Measurements from ENCODE around the gene EFCAB7. TPM values are rescaled to one million over a fixed set of nuclear protein-coding genes. Genes with fewer than 3 reads are reported as not detected.
A peak's percentile ranks its signal among the peaks of the same experiment; 100 is the strongest.

Gene EFCAB7
- polyA plus RNA-seq, 4 donors, result 1.1 to 8.5 (median 2.2) TPM

DNA sequence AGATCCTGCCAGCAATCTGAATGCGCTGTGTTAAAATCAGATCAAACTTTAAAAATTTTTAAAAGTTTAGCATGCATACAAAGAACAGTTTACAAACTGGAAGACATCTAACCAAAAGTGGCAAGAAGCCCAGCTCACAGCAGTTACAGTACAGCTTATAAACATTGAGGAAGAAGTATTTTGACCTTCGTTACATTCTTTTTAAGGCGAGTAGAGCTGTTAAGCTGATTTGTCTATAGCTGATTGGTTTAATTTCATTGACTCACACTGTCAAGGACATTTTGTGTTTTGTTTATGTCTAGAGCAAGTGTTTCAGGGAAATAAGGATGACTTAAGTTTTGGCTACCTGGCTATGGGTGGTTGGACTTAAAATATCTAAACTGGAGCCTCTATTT lies 66.8 kb downstream of the EFCAB7 start:
- Histone ChIP-seq H3K36me3 (ENCODE audit: control insufficient read depth in 3 of 3, insufficient read depth in 2 of 3, low read depth in 1 of 3, low read length in 3 of 3) (no peaks in the 10 kb centered on the region), H3K4me1 (ENCODE audit: control insufficient read depth in 3 of 3, insufficient read depth in 2 of 3, low read depth in 1 of 3, low read length in 2 of 3) (peaks cover 0 to 12% (median 7%) of the 10 kb centered on the region in 3 donors), H3K27ac (ENCODE audit: low read depth in 1 of 3, low read length in 2 of 3) (peak overlapping the region in 1 of 3 donors; percentile 8), H3K4me3 (ENCODE audit: low read depth in 1 of 3, low read length in 3 of 3) (no peak overlapping the region), H3K9me3 (ENCODE audit: control insufficient read depth in 2 of 2, insufficient read depth in 1 of 2, low read depth in 1 of 2, low read length in 1 of 2) (no peaks in the 10 kb centered on the region), H3K27me3 (ENCODE audit: control insufficient read depth in 3 of 3, insufficient read depth in 3 of 3, low read length in 3 of 3) (no peaks in the 10 kb centered on the region)
- FAIRE-seq (no peak), DNase-seq (peak; percentile 31 to 66)
- WGBS, 3 donors, result 42 to 52% (median 48%) methylated on average over 3 of the region's 3 CpGs

GRCh38 chr1:63592536-63593302 lies 69.4 kb downstream of the EFCAB7 start:
- DNase-seq (peak in 1 of 2 donors; percentile 86), FAIRE-seq (no peak)
- H3K27me3 ChIP-seq (ENCODE audit: control insufficient read depth in 3 of 3, insufficient read depth in 3 of 3, low read length in 3 of 3), result no peaks in the 10 kb centered on the region
- 12 to 28% (median 22%) methylated on average over 18 of the region's 18 CpGs for WGBS, 3 donors
- peak overlapping the region; percentile 84 to 91 (median 85) for H3K4me3 ChIP-seq (ENCODE audit: low read depth in 1 of 3, low read length in 3 of 3)
- H3K9me3 ChIP-seq (ENCODE audit: control insufficient read depth in 2 of 2, insufficient read depth in 1 of 2, low read depth in 1 of 2, low read length in 1 of 2), result no peaks in the 10 kb centered on the region
- H3K4me1 ChIP-seq (ENCODE audit: control insufficient read depth in 3 of 3, insufficient read depth in 2 of 3, low read depth in 1 of 3, low read length in 2 of 3), result peaks cover 0 to 12% (median 9%) of the 10 kb centered on the region in 3 donors
- peak overlapping the region; percentile 88 to 95 (median 93) for H3K27ac ChIP-seq (ENCODE audit: low read depth in 1 of 3, low read length in 2 of 3)
- H3K36me3 ChIP-seq (ENCODE audit: control insufficient read depth in 3 of 3, insufficient read depth in 2 of 3, low read depth in 1 of 3, low read length in 3 of 3), result no peaks in the 10 kb centered on the region

DNA sequence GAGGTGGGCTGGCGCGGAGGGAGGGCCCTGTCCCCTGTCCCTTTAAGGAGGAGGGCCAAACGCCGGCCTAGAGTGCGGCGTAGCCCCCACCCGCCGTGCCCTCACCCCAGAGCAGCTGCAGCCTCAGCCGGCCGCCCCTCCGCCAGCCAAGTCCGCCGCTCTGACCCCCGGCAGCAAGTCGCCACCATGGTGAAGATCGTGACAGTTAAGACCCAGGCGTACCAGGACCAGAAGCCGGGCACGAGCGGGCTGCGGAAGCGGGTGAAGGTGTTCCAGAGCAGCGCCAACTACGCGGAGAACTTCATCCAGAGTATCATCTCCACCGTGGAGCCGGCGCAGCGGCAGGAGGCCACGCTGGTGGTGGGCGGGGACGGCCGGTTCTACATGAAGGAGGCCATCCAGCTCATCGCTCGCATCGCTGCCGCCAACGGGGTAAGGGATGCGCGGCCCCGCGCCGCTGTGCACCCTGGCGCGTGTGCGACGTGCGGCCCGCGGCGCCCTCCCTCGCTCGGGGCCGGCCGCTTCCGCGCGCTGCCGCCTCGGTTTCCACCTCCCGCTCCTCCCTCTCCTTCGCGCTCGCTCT lies 70.1 kb downstream of the EFCAB7 start, which contains the start of gene PGM1:
TSS of gene PGM1 (plus strand) at position 109 of the 583 bp plus-strand sequence. CDS start at position 187, 78 bp downstream.
- DNase-seq, result peak; percentile 67 to 90
- 0 to 1% (median 0%) methylated on average over 41 to 64 of the region's 64 CpGs for WGBS, 3 donors
- peak within 1 kb of the TSS; percentile 88 to 95 (median 93) for H3K27ac ChIP-seq (ENCODE audit: low read depth in 1 of 3, low read length in 2 of 3)
- peak within 1 kb of the TSS; percentile 84 to 91 (median 85) for H3K4me3 ChIP-seq (ENCODE audit: low read depth in 1 of 3, low read length in 3 of 3)
- no peaks in the 10 kb centered on the region for H3K9me3 ChIP-seq (ENCODE audit: control insufficient read depth in 2 of 2, insufficient read depth in 1 of 2, low read depth in 1 of 2, low read length in 1 of 2)
- no peaks in the 10 kb centered on the region for H3K36me3 ChIP-seq (ENCODE audit: control insufficient read depth in 3 of 3, insufficient read depth in 2 of 3, low read depth in 1 of 3, low read length in 3 of 3)
- H3K27me3 ChIP-seq (ENCODE audit: control insufficient read depth in 3 of 3, insufficient read depth in 3 of 3, low read length in 3 of 3), result no peaks in the 10 kb centered on the region
- no peak for FAIRE-seq
- H3K4me1 ChIP-seq (ENCODE audit: control insufficient read depth in 3 of 3, insufficient read depth in 2 of 3, low read depth in 1 of 3, low read length in 2 of 3), result peaks cover 0 to 12% (median 9%) of the 10 kb centered on the region in 3 donors

DNA sequence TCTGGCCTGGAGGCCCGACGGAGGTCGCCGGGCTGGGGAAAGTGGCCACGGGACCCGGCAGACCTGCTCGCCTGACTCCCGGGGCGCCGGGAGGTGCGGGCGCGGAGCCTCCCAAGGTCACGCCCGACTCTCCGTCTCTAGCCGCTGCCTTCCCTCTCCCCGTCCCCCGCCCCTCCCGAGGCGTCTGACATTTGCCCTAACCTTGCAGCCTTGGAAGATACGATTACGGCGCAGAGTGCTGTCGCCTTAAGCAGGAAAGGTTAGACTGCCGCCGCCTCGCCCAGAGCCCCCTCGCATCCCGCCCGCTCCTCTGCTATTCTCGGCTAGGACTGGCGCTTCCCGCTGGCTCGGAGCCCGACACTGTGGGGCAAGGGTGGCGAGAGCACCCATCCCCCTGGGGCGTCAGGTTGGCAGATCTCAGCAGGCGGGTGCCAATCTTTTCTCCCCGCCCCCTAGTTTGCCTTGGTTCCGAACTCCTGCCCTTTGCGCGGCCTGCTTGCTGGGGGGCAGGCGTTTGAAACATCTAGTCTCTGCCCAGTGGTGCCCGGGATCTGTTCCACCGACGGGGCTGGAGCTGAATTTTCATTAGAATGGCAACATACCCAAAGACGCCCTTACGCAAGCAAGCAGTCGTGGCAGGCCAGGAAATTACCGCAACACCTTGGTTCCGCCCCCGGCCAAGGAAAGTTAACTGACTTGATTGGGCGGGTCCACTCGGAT lies 70.7 kb downstream of the EFCAB7 start:
- WGBS, 3 donors, result 1 to 5% (median 1%) methylated on average over 42 to 55 of the region's 55 CpGs
- FAIRE-seq, result no peak
- Histone ChIP-seq H3K4me1 (ENCODE audit: control insufficient read depth in 3 of 3, insufficient read depth in 2 of 3, low read depth in 1 of 3, low read length in 2 of 3) (peaks cover 0 to 12% (median 9%) of the 10 kb centered on the region in 3 donors), H3K27me3 (ENCODE audit: control insufficient read depth in 3 of 3, insufficient read depth in 3 of 3, low read length in 3 of 3) (no peaks in the 10 kb centered on the region), H3K36me3 (ENCODE audit: control insufficient read depth in 3 of 3, insufficient read depth in 2 of 3, low read depth in 1 of 3, low read length in 3 of 3) (no peaks in the 10 kb centered on the region), H3K4me3 (ENCODE audit: low read depth in 1 of 3, low read length in 3 of 3) (peak overlapping the region; percentile 84 to 91 (median 85)), H3K27ac (ENCODE audit: low read depth in 1 of 3, low read length in 2 of 3) (peak overlapping the region; percentile 88 to 95 (median 93)), H3K9me3 (ENCODE audit: control insufficient read depth in 2 of 2, insufficient read depth in 1 of 2, low read depth in 1 of 2, low read length in 1 of 2) (no peaks in the 10 kb centered on the region)
- peak; percentile 84 for DNase-seq

DNA sequence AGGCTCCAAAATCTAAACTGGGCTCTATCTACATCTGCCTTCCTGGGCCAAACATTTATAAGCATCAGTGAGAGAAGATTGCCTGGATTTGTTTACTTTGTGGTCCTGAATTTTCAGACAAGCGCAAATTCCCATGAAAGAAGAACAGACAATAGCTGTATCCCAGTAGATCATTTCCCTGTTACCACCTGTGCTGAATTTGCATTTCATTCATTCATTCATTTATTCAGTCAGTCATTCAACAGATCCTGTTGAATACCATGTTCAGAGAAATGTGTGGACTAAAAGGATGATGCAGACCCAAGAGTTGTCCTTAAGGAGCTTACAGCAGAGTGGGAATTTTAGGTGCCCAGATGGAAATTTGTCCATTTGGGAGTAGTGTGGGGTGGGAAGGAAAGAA lies 72.1 kb downstream of the EFCAB7 start:
- no peak overlapping the region for H3K27ac ChIP-seq (ENCODE audit: low read depth in 1 of 3, low read length in 2 of 3)
- FAIRE-seq (no peak), DNase-seq (no peak)
- no peaks in the 10 kb centered on the region for H3K36me3 ChIP-seq (ENCODE audit: control insufficient read depth in 3 of 3, insufficient read depth in 2 of 3, low read depth in 1 of 3, low read length in 3 of 3)
- peaks cover 0 to 8% (median 5%) of the 10 kb centered on the region in 3 donors for H3K4me1 ChIP-seq (ENCODE audit: control insufficient read depth in 3 of 3, insufficient read depth in 2 of 3, low read depth in 1 of 3, low read length in 2 of 3)
- H3K9me3 ChIP-seq (ENCODE audit: control insufficient read depth in 2 of 2, insufficient read depth in 1 of 2, low read depth in 1 of 2, low read length in 1 of 2), result no peaks in the 10 kb centered on the region
- H3K4me3 ChIP-seq (ENCODE audit: low read depth in 1 of 3, low read length in 3 of 3), result no peak overlapping the region
- WGBS, 3 donors, result 88 to 97% (median 97%) methylated on average over 1 of the region's 1 CpG
- H3K27me3 ChIP-seq (ENCODE audit: control insufficient read depth in 3 of 3, insufficient read depth in 3 of 3, low read length in 3 of 3), result no peaks in the 10 kb centered on the region

DNA sequence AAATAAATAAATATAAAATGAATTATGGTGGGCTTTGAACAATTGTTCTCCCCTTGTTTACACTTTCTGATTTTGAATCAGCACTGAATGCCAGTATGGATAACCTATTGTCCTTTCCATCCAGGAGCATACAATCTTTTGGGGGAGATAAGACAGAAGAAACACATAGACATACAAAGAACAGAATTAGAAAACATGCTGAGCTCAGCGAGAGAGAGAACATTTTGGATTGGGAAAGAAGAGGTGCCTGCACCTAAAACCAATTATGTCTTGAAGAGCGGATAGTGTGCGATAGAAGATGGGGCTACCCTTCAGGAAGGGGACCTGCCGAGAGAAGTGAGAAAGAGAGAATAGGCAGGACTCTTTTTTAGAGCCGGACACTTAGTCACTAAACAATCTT lies 76.5 kb downstream of the EFCAB7 start:
- Histone ChIP-seq H3K4me1 (ENCODE audit: control insufficient read depth in 3 of 3, insufficient read depth in 2 of 3, low read depth in 1 of 3, low read length in 2 of 3) (peaks cover 0 to 2% (median 0%) of the 10 kb centered on the region in 3 donors), H3K9me3 (ENCODE audit: control insufficient read depth in 2 of 2, insufficient read depth in 1 of 2, low read depth in 1 of 2, low read length in 1 of 2) (no peaks in the 10 kb centered on the region), H3K27me3 (ENCODE audit: control insufficient read depth in 3 of 3, insufficient read depth in 3 of 3, low read length in 3 of 3) (no peaks in the 10 kb centered on the region), H3K27ac (ENCODE audit: low read depth in 1 of 3, low read length in 2 of 3) (no peak overlapping the region), H3K4me3 (ENCODE audit: low read depth in 1 of 3, low read length in 3 of 3) (no peak overlapping the region), H3K36me3 (ENCODE audit: control insufficient read depth in 3 of 3, insufficient read depth in 2 of 3, low read depth in 1 of 3, low read length in 3 of 3) (peaks cover 0 to 3% (median 0%) of the 10 kb centered on the region in 3 donors)
- DNase-seq (no peak), FAIRE-seq (no peak)
- WGBS, 3 donors, result 95 to 98% (median 95%) methylated on average over 5 of the region's 5 CpGs

DNA sequence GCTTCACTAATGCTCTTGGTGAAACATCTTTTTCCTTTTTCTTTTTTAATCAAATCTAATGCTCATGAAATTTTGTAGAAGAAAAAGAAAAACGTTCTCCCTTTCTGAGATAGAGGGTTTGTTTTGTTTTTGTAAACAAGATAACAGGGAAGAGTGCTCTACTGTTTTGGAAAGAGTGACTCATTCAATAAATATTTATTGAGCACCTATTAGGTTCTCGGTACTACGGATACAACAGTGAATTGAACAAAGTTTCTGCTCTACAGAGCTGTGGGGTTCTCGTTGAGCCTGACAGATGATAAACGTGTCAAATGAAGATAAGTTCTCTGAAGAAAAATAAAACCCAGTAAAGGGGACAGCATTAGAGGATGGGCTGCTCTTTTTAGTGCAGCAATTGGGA lies 76.9 kb downstream of the EFCAB7 start:
- peaks cover 0 to 3% (median 0%) of the 10 kb centered on the region in 3 donors for H3K36me3 ChIP-seq (ENCODE audit: control insufficient read depth in 3 of 3, insufficient read depth in 2 of 3, low read depth in 1 of 3, low read length in 3 of 3)
- DNase-seq (no peak), FAIRE-seq (no peak)
- no peak overlapping the region for H3K4me3 ChIP-seq (ENCODE audit: low read depth in 1 of 3, low read length in 3 of 3)
- no peaks in the 10 kb centered on the region for H3K9me3 ChIP-seq (ENCODE audit: control insufficient read depth in 2 of 2, insufficient read depth in 1 of 2, low read depth in 1 of 2, low read length in 1 of 2)
- H3K4me1 ChIP-seq (ENCODE audit: control insufficient read depth in 3 of 3, insufficient read depth in 2 of 3, low read depth in 1 of 3, low read length in 2 of 3), result peaks cover 0 to 2% (median 0%) of the 10 kb centered on the region in 3 donors
- no peak overlapping the region for H3K27ac ChIP-seq (ENCODE audit: low read depth in 1 of 3, low read length in 2 of 3)
- no peaks in the 10 kb centered on the region for H3K27me3 ChIP-seq (ENCODE audit: control insufficient read depth in 3 of 3, insufficient read depth in 3 of 3, low read length in 3 of 3)
- WGBS, 3 donors, result 31 to 59% (median 46%) methylated on average over 5 of the region's 5 CpGs

DNA sequence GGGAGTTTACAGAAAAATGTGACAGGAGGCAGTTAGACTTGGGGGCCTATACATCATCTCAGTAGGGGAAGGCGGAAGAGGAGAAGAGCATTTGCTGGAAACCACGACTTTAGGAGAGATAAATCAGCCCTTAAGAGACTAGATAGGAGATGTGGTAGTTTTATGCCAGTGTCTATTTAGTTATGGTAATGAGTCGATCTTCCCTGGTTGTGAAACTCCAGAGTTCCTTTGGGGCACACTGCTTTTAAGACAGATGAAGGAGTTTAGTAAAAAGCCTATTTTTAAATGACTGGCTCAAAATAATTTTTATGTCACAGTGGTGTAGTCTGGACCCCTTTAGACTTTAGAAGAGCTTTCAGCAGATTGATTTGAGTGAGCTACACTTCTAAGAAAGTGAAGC lies 77.7 kb downstream of the EFCAB7 start:
- peaks cover 0 to 3% (median 0%) of the 10 kb centered on the region in 3 donors for H3K36me3 ChIP-seq (ENCODE audit: control insufficient read depth in 3 of 3, insufficient read depth in 2 of 3, low read depth in 1 of 3, low read length in 3 of 3)
- 76 to 89% (median 81%) methylated on average over 3 of the region's 3 CpGs for WGBS, 3 donors
- H3K9me3 ChIP-seq (ENCODE audit: control insufficient read depth in 2 of 2, insufficient read depth in 1 of 2, low read depth in 1 of 2, low read length in 1 of 2), result no peaks in the 10 kb centered on the region
- no peaks in the 10 kb centered on the region for H3K27me3 ChIP-seq (ENCODE audit: control insufficient read depth in 3 of 3, insufficient read depth in 3 of 3, low read length in 3 of 3)
- H3K27ac ChIP-seq (ENCODE audit: low read depth in 1 of 3, low read length in 2 of 3), result no peak overlapping the region
- FAIRE-seq (no peak), DNase-seq (no peak)
- H3K4me3 ChIP-seq (ENCODE audit: low read depth in 1 of 3, low read length in 3 of 3), result no peak overlapping the region
- no peaks in the 10 kb centered on the region for H3K4me1 ChIP-seq (ENCODE audit: control insufficient read depth in 3 of 3, insufficient read depth in 2 of 3, low read depth in 1 of 3, low read length in 2 of 3)

Data from small intestine (tissue), 7 donors.